Mesothelial cell of epicardium (in vitro differentiated cells): ENCODE data around the gene RTN4RL1. TPM values are rescaled to one million over a fixed set of nuclear protein-coding genes. Genes with fewer than 3 reads are reported as not detected.

Experiments used
- DNase-seq, 2 experiments: peaks; one replicate each; pipeline ENCODE4 v3.0.0; 2021; ENCODE audit warnings: low spot score in 2 of 2; ENCODE audit not compliant: unreplicated experiment in 2 of 2
- H3K27ac Mint-ChIP-seq: 2 replicates; pipeline ENCODE4 v1.8.0; 2021; ENCODE audit warnings: mixed read lengths
- H3K27me3 Mint-ChIP-seq: 2 replicates; pipeline ENCODE4 v1.8.0; 2021; ENCODE audit warnings: low read depth, mixed read lengths
- H3K36me3 Mint-ChIP-seq: 2 replicates; pipeline ENCODE4 v1.8.0; 2021; ENCODE audit warnings: mixed read lengths
- H3K4me1 Mint-ChIP-seq: 2 replicates; pipeline ENCODE4 v1.8.0; 2021; ENCODE audit warnings: mixed read lengths
- H3K4me3 Mint-ChIP-seq: 2 replicates; pipeline ENCODE4 v1.8.0; 2021; ENCODE audit warnings: mild to moderate bottlenecking, moderate library complexity, mixed read lengths
- H3K9me3 Mint-ChIP-seq: 2 replicates; pipeline ENCODE4 v1.8.0; 2021; ENCODE audit warnings: mixed read lengths
- CTCF ChIP-seq: fragments of 200-600 bp; sonication (generic); IDR thresholded peaks from one replicate; pipeline ENCODE4 v1.5.0; 2021; ENCODE audit warnings: antibody characterized with exemption; ENCODE audit not compliant: unreplicated experiment
- total RNA-seq: library from RNA; stranded (reverse); gene quantifications from 3 replicates; pipeline ENCODE4 v1.2.1, GENCODE V29; 2021

Gene RTN4RL1
- total RNA-seq, 1 donor from 2014 or later = 0.20 TPM

GRCh38 chr17:2054512-2055291 is 29.6 kb upstream of the RTN4RL1 start, which contains the start of gene HIC1:
TSS of gene HIC1 (plus strand) at chr17:2055103. CDS start at chr17:2056691, 1,588 bp downstream.
- Mint-ChIP-seq H3K27ac (peak within 1 kb of the TSS; percentile 67), H3K9me3 (no peaks in the 10 kb centered on the region), H3K4me3 (peak within 1 kb of the TSS; percentile 72), H3K36me3 (peaks cover 5% of the 10 kb centered on the region), H3K27me3 (peaks cover 23% of the 10 kb centered on the region), H3K4me1 (peaks cover 25% of the 10 kb centered on the region)
- peak; percentile 96 for TF ChIP-seq CTCF
- DNase-seq = peak; percentile 80 to 91

- DNase-seq = no peak
- peaks cover 23% of the 10 kb centered on the region for H3K4me1 Mint-ChIP-seq
- no peaks in the 10 kb centered on the region for H3K9me3 Mint-ChIP-seq
- H3K4me3 Mint-ChIP-seq = peak overlapping the region; percentile 72
- H3K27me3 Mint-ChIP-seq = peaks cover 23% of the 10 kb centered on the region
- H3K27ac Mint-ChIP-seq = peak overlapping the region; percentile 67
- peaks cover 2% of the 10 kb centered on the region for H3K36me3 Mint-ChIP-seq
- TF ChIP-seq CTCF = no peak
These were observed 29.1 kb upstream of the RTN4RL1 start for GRCh38 chr17:2054262-2054511.

- DNase-seq = peak in 1 of 2 experiments; percentile 71
- peaks cover 28% of the 10 kb centered on the region for H3K27me3 Mint-ChIP-seq
- no peak for TF ChIP-seq CTCF
- H3K4me1 Mint-ChIP-seq = peaks cover 25% of the 10 kb centered on the region
- peaks cover 2% of the 10 kb centered on the region for H3K36me3 Mint-ChIP-seq
- peak overlapping the region; percentile 72 for H3K4me3 Mint-ChIP-seq
- H3K27ac Mint-ChIP-seq = peak overlapping the region; percentile 47
- no peaks in the 10 kb centered on the region for H3K9me3 Mint-ChIP-seq
These were observed 28.5 kb upstream of the RTN4RL1 start for GRCh38 chr17:2053380-2054261.

- peak overlapping the region; percentile 51 for H3K4me3 Mint-ChIP-seq
- H3K27me3 Mint-ChIP-seq = peaks cover 35% of the 10 kb centered on the region
These were observed 26.9 kb upstream of the RTN4RL1 start for GRCh38 chr17:2051933-2052559.

More at GRCh38 chr17:2051933-2052559, 26.9 kb upstream of the RTN4RL1 start:
- H3K36me3 Mint-ChIP-seq = no peaks in the 10 kb centered on the region
- TF ChIP-seq CTCF = no peak
- peak overlapping the region; percentile 16 for H3K27ac Mint-ChIP-seq
- H3K4me1 Mint-ChIP-seq = peaks cover 23% of the 10 kb centered on the region
- no peak for DNase-seq
- no peaks in the 10 kb centered on the region for H3K9me3 Mint-ChIP-seq
